GM20000 (cell line): ENCODE results near the gene BMX.

Experiments
- DNase-seq: peaks from one replicate; pipeline ENCODE4 v3.0.0; 2012; ENCODE audit warnings: low spot score
- CTCF ChIP-seq: IDR thresholded peaks from 2 replicates; pipeline ENCODE4 v1.5.1; 2012; ENCODE audit warnings: mild to moderate bottlenecking, control low read depth; ENCODE audit errors: extremely low read depth, missing control alignments

Gene BMX

GRCh38 chrX:15501506-15501905 lies 899 bp downstream of the BMX start:
- no peak for DNase-seq
- TF ChIP-seq CTCF = no peak

- no peak for TF ChIP-seq CTCF
- no peak for DNase-seq
These were observed 4.1 kb downstream of the BMX start for GRCh38 chrX:15504661-15505060.

- TF ChIP-seq CTCF = no peak
- no peak for DNase-seq
These were observed 4.5 kb downstream of the BMX start for GRCh38 chrX:15505101-15505500.

- DNase-seq = no peak
- no peak for TF ChIP-seq CTCF
These were observed 6.4 kb downstream of the BMX start for GRCh38 chrX:15507005-15507404.

- no peak for TF ChIP-seq CTCF
- DNase-seq = no peak
These were observed 9.2 kb downstream of the BMX start for GRCh38 chrX:15509845-15510244.

GRCh38 chrX:15511563-15511962 lies 11.0 kb downstream of the BMX start:
- no peak for TF ChIP-seq CTCF
- DNase-seq = no peak

- TF ChIP-seq CTCF = no peak
- DNase-seq = no peak
These were observed 11.9 kb downstream of the BMX start for GRCh38 chrX:15512401-15512965.
